Fibroblast of the aortic adventitia (primary cell): ENCODE results near the gene ELOVL5. TPM values are rescaled to one million over a fixed set of nuclear protein-coding genes. Genes with fewer than 3 reads are reported as not detected.

ENCODE experiments used
- DNase-seq: peaks from one replicate; pipeline ENCODE4 v3.0.0-alpha.2; 2010; ENCODE audit warnings: low read depth
- H3K4me3 ChIP-seq: 2 replicates; pipeline ENCODE4 v1.5.1; 2011; ENCODE audit warnings: low read depth, mild to moderate bottlenecking, control low read depth, low read length, moderate library complexity
- total RNA-seq: library from RNA; depleted of rRNA; stranded (reverse); fragments of >200 nt; gene quantifications from 2 replicates; pipeline ENCODE4 v1.2.3, GENCODE V29; 2012; ENCODE audit warnings: low replicate concordance
- TF ChIP-seq, protein P1 (sequence below): IDR thresholded peaks from 2 replicates; pipeline ENCODE4 v1.5.1; 2011; ENCODE audit warnings: mild to moderate bottlenecking, low read length, control low read depth, inconsistent platforms; ENCODE audit not compliant: insufficient read depth

ELOVL5 gene
- total RNA-seq, 1 donor, result 95.1 TPM

DNA sequence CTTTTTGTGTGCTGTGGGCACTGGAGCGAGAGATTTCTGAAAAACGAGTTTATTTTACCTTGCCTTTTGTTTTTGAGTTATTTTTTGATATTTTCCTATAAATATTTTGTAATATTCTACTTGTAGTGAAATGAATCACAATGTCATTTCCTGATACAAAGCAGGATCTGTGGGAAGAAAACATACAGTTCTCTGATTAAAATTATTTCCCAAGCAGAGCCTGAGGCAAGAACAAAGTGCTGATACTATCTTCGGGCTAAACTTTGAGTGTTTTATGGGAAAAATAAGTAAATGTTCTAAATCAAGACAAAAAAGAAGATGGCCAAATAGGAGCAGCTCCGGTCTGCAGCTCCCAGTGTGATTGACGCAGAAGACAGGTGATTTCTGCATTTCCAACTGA lies 33.7 kb upstream of the ELOVL5 start:
- H3K4me3 ChIP-seq, result no peak overlapping the region
- TF ChIP-seq, protein P1, sequence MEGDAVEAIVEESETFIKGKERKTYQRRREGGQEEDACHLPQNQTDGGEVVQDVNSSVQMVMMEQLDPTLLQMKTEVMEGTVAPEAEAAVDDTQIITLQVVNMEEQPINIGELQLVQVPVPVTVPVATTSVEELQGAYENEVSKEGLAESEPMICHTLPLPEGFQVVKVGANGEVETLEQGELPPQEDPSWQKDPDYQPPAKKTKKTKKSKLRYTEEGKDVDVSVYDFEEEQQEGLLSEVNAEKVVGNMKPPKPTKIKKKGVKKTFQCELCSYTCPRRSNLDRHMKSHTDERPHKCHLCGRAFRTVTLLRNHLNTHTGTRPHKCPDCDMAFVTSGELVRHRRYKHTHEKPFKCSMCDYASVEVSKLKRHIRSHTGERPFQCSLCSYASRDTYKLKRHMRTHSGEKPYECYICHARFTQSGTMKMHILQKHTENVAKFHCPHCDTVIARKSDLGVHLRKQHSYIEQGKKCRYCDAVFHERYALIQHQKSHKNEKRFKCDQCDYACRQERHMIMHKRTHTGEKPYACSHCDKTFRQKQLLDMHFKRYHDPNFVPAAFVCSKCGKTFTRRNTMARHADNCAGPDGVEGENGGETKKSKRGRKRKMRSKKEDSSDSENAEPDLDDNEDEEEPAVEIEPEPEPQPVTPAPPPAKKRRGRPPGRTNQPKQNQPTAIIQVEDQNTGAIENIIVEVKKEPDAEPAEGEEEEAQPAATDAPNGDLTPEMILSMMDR, result no peak
- DNase-seq, result no peak

DNA sequence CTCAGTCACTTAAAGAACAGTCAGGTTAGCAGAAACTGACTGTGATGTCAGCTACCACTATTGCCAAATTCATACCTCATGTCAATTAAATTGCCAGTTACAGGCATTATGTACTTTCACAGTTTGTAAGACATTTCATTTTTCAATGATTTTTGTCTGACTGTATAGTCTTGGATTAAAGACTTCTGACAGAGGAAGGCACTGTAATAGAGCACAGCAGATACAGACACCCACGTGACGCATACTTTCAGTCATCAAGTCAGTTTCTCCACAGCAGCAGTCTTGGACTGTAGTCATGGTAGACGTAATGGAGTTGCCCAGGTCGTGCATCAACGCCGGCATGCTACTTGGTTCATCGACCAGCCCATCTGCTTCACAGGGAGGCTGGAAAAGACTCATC lies 29.5 kb upstream of the ELOVL5 start:
- TF ChIP-seq, protein P1, result no peak
- no peak overlapping the region for H3K4me3 ChIP-seq
- DNase-seq, result no peak

DNA sequence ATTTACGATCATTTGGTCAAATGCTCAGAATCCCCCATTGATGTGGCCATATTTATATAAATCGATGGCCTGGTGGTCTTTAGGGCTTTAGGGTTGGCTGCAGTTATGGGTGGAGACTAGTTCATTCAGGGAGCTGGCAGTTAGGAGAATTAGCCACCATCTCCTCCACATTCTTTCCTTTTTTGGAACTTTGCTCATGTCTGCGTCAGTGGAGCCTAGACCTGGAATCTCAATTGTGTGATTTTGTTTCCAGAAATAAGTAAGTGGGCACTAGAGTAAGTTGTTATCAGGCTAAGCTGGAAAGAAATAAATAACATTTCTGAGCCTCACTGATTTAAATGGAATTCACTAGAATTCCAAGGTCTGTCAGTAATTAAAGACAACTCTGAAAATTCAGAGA lies 29.0 kb upstream of the ELOVL5 start:
- no peak overlapping the region for H3K4me3 ChIP-seq
- peak; percentile 52 for DNase-seq
- TF ChIP-seq, protein P1, result no peak

DNA sequence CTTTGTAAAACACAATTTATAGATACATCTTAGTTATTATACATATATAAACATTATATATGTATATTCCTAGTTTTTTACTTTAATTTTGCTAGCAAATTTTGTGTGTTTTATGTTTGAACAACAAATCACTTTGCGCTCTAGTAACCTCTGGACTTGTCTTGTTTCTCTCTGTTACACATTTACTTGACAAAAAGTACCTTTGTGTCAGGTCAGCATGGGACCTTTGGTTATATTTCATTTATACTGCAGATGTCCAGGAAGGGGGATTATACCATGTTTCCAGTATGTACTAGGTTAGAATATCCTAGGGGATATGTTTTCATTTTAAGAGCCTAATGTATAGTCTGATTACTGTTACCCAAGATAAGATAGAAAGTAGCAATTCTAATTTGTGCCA lies 28.5 kb upstream of the ELOVL5 start:
- DNase-seq, result no peak
- TF ChIP-seq, protein P1, result no peak
- H3K4me3 ChIP-seq, result no peak overlapping the region

DNA sequence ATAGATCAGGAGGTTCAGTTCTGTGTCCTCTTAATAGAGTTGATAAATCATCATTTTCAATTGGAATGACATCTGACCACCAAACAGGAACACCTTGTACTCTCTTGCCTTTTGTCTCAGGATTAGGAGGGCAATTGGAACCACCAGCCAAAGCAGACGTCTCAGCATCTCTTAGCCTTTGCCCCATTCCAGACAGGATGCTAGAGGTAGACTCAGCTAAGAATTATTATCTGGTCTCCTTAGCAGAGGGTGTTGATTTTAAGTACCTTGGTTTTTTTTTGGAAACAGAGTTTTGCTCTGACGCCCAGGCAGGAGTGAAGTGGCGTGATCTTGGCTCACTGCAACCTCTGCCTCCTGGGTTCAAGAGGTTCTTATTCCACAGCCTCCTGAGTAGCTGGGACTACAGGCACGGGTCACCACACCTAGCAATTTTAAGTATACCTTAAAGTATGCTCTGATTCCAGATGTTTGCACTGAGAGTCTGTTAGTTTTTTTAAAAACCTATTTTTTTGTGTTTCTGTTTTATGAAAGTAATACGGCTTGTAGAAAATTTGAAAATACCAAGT lies 28.0 kb upstream of the ELOVL5 start:
- TF ChIP-seq, protein P1, result no peak
- H3K4me3 ChIP-seq, result no peak overlapping the region
- DNase-seq, result no peak

DNA sequence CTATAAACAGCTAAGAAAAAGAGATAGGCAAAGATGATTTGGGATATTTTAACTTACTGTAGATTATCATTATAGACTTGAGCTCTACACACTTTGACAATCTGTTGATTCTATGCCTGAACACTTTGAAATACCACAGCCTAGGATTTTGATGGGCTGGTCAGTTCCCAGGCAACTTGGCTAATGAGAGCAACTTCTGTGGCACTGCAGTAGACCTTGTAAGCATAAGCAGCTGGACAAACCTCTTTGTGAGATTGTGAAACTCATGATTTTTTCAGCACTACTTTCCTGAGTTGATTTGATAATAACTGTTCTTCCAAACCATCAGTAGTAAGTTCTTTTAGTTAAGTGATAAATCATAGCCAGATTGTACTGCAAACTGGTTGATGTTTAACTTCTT lies 27.1 kb upstream of the ELOVL5 start:
- peak; percentile 53 for DNase-seq
- TF ChIP-seq, protein P1, result no peak
- no peak overlapping the region for H3K4me3 ChIP-seq

DNA sequence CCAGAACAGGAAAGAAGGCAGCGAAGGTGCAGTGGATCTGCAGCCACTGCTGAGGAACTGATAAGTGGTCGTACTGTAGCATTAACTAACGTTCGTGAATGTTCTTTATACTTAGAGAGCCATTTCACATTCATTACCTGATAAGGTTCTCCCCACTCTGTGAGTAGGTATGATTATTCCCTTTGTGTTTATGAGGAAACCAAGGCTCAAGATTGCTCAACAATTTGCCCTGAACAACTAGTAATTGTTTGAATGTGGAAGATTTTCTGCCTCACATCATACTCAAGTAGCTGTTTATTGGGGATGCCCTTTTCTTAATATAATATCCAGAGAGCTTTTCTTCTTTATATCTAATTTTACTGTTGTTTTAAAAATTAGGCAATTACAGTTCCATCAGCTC lies 24.9 kb upstream of the ELOVL5 start:
- TF ChIP-seq, protein P1, result no peak
- H3K4me3 ChIP-seq, result no peak overlapping the region
- no peak for DNase-seq
